ENCODE measurements around the gene ATG5. TPM values are rescaled to one million over a fixed set of nuclear protein-coding genes. Genes with fewer than 3 reads are reported as not detected.

Gene ATG5
- total and polyA plus RNA-seq, 2 experiments from 2014 or later = 35.4 to 42.8 TPM

DNA sequence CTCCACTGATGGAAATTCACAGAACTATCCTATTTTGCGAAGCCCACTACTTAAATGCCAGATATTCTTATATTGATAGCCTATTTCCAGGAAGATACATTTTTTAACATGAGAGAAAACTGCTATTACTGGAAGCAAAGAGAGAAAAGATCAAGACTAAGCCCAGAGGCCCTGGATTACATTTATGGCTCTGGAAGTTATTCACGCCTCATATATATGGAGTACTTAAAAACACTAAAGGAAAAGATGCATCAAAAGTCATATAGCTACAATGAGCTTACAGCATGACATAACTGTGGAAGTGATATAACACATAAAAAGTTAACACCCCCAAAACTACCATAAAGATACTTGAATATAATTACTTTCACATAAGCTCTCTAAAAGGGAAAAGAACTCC, 19.8 kb downstream of the ATG5 start:
- H3K9me3 ChIP-seq (ENCODE audit: low read depth) = no peaks in the 10 kb centered on the region
- no peaks in the 10 kb centered on the region for H3K4me1 ChIP-seq (ENCODE audit: insufficient read depth)
- no peak for DNase-seq (ENCODE audit: low spot score)
- peaks cover 46% of the 10 kb centered on the region for H3K79me2 ChIP-seq
- H3K27me3 ChIP-seq = no peaks in the 10 kb centered on the region
- H3K9me2 ChIP-seq (replicated peaks; ENCODE audit: insufficient read depth) = no peaks in the 10 kb centered on the region
- no peak overlapping the region for H2AFZ ChIP-seq
- H3K4me2 ChIP-seq = no peak overlapping the region
- H3K4me3 ChIP-seq = no peak overlapping the region
- peaks cover 3% of the 10 kb centered on the region for H4K20me1 ChIP-seq (ENCODE audit: insufficient read depth, poor library complexity, severe bottlenecking)
- 64% methylated on average over 2 of the region's 2 CpGs for WGBS (ENCODE audit: low lambda C conversion rate, missing lambda C conversion rate)
- no peak for TF ChIP-seq EZH2phosphoT487 (IDR thresholded peaks at IDR 0.05; ENCODE audit: low read depth, severe bottlenecking, unreplicated experiment)
- no peak for TF ChIP-seq CTCF (IDR thresholded peaks at IDR 0.05; ENCODE audit: poor library complexity)
- no peak for TF ChIP-seq EZH2 (IDR thresholded peaks at IDR 0.05; ENCODE audit: borderline replicate concordance)
- no peaks in the 10 kb centered on the region for H3K36me3 ChIP-seq (replicated peaks; ENCODE audit: insufficient read depth, low read depth)
- no peak overlapping the region for H3K27ac ChIP-seq

- H3K4me3 ChIP-seq = no peak overlapping the region
- 67% methylated on average over 3 of the region's 3 CpGs for WGBS (ENCODE audit: low lambda C conversion rate, missing lambda C conversion rate)
- H3K4me2 ChIP-seq = no peak overlapping the region
- no peak overlapping the region for H3K27ac ChIP-seq
- H3K79me2 ChIP-seq = peaks cover 42% of the 10 kb centered on the region
- no peaks in the 10 kb centered on the region for H3K27me3 ChIP-seq
- peaks cover 3% of the 10 kb centered on the region for H4K20me1 ChIP-seq (ENCODE audit: insufficient read depth, poor library complexity, severe bottlenecking)
- no peaks in the 10 kb centered on the region for H3K9me3 ChIP-seq (ENCODE audit: low read depth)
- TF ChIP-seq EZH2phosphoT487 (IDR thresholded peaks at IDR 0.05; ENCODE audit: low read depth, severe bottlenecking, unreplicated experiment) (no peak), CTCF (IDR thresholded peaks at IDR 0.05; ENCODE audit: poor library complexity) (peak; percentile 70)
- H3K9me2 ChIP-seq (replicated peaks; ENCODE audit: insufficient read depth) = no peaks in the 10 kb centered on the region
- peak; percentile 43 for DNase-seq (ENCODE audit: low spot score)
- H3K4me1 ChIP-seq (ENCODE audit: insufficient read depth) = no peaks in the 10 kb centered on the region
- no peak overlapping the region for H2AFZ ChIP-seq
- no peaks in the 10 kb centered on the region for H3K36me3 ChIP-seq (replicated peaks; ENCODE audit: insufficient read depth, low read depth)
These were observed 24.6 kb downstream of the ATG5 start for GRCh38 chr6:106300944-106301343.

DNA sequence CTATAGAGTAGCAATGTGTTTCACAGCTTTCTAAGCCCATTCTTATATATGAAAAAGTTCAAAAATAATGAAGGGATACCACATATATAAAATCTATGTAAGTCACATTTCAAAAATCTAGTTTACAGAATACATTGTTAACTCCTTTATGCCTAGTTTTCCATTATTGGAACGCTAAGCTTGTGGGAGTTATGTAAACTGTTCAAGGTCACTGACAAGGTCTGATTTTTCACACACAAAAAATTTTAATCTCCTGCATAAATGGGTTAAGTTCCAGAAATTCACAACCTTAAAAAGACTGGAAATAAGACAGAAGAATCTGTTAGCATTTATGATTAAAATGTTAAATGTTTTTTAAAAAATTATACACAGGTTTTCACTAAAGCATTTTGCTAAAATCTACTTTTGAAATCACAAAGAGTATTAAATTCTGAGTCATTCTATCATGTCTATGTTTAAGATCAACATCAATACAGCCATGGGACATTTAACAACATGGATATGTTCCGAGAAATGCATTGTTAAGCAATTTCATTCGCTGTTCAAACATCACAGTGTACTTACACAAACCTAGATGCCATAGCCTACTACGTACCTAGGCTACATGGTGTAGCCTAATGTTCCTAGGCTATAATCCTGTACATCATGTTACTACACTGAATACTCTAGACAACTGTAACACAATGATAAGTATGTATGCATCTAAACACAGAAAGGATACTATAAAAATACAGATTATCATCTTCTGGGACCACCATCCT, 25.4 kb downstream of the ATG5 start:
- Histone ChIP-seq H3K36me3 (replicated peaks; ENCODE audit: insufficient read depth, low read depth) (no peaks in the 10 kb centered on the region), H3K27ac (no peak overlapping the region), H3K27me3 (no peaks in the 10 kb centered on the region), H3K79me2 (peaks cover 43% of the 10 kb centered on the region), H2AFZ (no peak overlapping the region), H3K4me1 (ENCODE audit: insufficient read depth) (no peaks in the 10 kb centered on the region), H3K4me2 (no peak overlapping the region), H3K9me3 (ENCODE audit: low read depth) (no peaks in the 10 kb centered on the region), H4K20me1 (ENCODE audit: insufficient read depth, poor library complexity, severe bottlenecking) (peaks cover 3% of the 10 kb centered on the region), H3K9me2 (replicated peaks; ENCODE audit: insufficient read depth) (no peaks in the 10 kb centered on the region), H3K4me3 (no peak overlapping the region)
- no peak for DNase-seq (ENCODE audit: low spot score)
- WGBS (ENCODE audit: low lambda C conversion rate, missing lambda C conversion rate) = 85% methylated on average over 4 of the region's 4 CpGs
- no peak for TF ChIP-seq EZH2phosphoT487 (IDR thresholded peaks at IDR 0.05; ENCODE audit: low read depth, severe bottlenecking, unreplicated experiment)
- TF ChIP-seq CTCF (IDR thresholded peaks at IDR 0.05; ENCODE audit: poor library complexity) = no peak
- TF ChIP-seq EZH2 (IDR thresholded peaks at IDR 0.05; ENCODE audit: borderline replicate concordance) = no peak
